ENCODE data around the gene SCN5A. TPM values are rescaled to one million over a fixed set of nuclear protein-coding genes. Genes with fewer than 3 reads are reported as not detected.

Gene SCN5A
- total and polyA plus RNA-seq, 2 of the 8 experiments (the other 6 are each of a cell fraction or from before 2014, with no cell fraction given) = 4.8 to 11.4 TPM

DNA sequence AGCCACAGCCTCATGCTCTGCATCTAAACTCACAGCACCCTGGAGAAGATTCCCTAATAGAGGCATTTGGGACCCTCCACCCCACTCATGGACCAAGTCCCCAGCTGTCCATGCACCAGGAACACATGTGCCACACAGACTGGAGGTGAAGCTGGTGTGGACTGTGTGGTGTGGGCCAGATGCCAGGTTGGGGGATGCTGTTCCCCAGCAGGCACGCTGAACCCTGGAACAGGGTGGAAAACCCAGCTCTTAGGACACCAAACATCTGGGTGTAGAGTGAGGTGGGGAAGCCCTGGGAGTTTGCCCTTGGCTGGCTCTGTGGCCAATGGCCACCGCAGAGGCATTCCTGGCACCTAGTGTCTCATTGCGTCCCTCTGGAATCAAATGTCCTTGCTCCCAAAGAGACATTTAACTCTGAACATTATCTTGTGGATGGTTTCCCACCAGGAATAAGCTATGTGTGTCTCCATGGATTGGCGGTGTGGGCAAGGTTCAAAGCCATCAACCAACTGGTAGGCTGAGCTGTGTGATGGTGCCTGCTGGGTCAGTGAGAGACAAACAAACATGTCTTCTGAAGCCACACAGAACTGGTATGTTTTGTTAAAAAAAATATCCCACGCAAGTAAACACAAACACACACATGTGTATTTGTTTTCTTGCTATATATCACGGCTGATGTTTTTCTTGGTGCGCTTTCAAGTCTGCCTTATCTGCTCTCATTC lies 88.3 kb downstream of the SCN5A start:
- Histone ChIP-seq H3K4me1 (replicated peaks in 1 of 4; ENCODE audit: control insufficient read depth in 3 of 4, insufficient read depth in 4 of 4, low read length in 3 of 4) (no peaks in the 10 kb centered on the region), H2BK5ac (ENCODE audit: low read depth, low read length) (no peak overlapping the region), H2AK5ac (ENCODE audit: low read depth, low read length) (no peak overlapping the region), H4K91ac (replicated peaks; ENCODE audit: insufficient read length, low read length) (no peak overlapping the region), H3K27ac (ENCODE audit: low read depth, low read length) (no peak overlapping the region), H3K27me3 (replicated peaks in 1 of 4; ENCODE audit: control insufficient read depth in 3 of 4, extremely low read depth in 1 of 4, insufficient read depth in 3 of 4, low read length in 3 of 4) (no peaks in the 10 kb centered on the region), H3K9ac (replicated peaks in 1 of 4; ENCODE audit: extremely low read depth in 1 of 4, low read depth in 3 of 4, low read length in 3 of 4) (no peak overlapping the region), H2BK20ac (ENCODE audit: low read length) (no peak overlapping the region), H2BK12ac (ENCODE audit: low read depth, low read length) (no peak overlapping the region), H4K20me1 (replicated peaks in 1 of 2; ENCODE audit: control insufficient read depth in 1 of 2, insufficient read depth in 2 of 2, low read length in 2 of 2) (no peaks in the 10 kb centered on the region), H2AFZ (ENCODE audit: low read length) (no peak overlapping the region), H4K5ac (ENCODE audit: insufficient read length, low read depth, low read length) (no peak overlapping the region), H3K14ac (ENCODE audit: insufficient read length) (no peak overlapping the region), H3K36me3 (ENCODE audit: control insufficient read depth in 2 of 4, insufficient read depth in 4 of 4, low read length in 3 of 4) (no peaks in the 10 kb centered on the region), H3K4ac (replicated peaks; ENCODE audit: insufficient read length, low read depth, low read length) (no peak overlapping the region), H4K8ac (ENCODE audit: extremely low read depth, insufficient read depth, low read length) (no peak overlapping the region; the same call in 1 of the 2 replicates), H2BK15ac (ENCODE audit: low read length) (no peak overlapping the region), H3K23ac (ENCODE audit: insufficient read length) (no peak overlapping the region), H3K9me3 (ENCODE audit: insufficient read depth in 2 of 2, low read depth in 1 of 2, low read length in 1 of 2) (no peaks in the 10 kb centered on the region), H3K79me1 (ENCODE audit: low read depth, low read length) (no peaks in the 10 kb centered on the region), H2BK120ac (replicated peaks; ENCODE audit: low read depth, low read length) (no peak overlapping the region), H3K79me2 (ENCODE audit: control insufficient read depth in 1 of 2, insufficient read depth in 2 of 2, low read length in 2 of 2) (no peaks in the 10 kb centered on the region), H3K23me2 (ENCODE audit: low read depth, low read length) (no peaks in the 10 kb centered on the region), H3K56ac (replicated peaks; ENCODE audit: insufficient read length, low read depth, low read length) (no peak overlapping the region), H3K18ac (ENCODE audit: extremely low read depth, low read length) (no peak overlapping the region), H3K4me3 (ENCODE audit: extremely low read depth in 1 of 4, insufficient read depth in 2 of 4, low read depth in 3 of 4, low read length in 4 of 4) (no peak overlapping the region), H3K4me2 (ENCODE audit: insufficient read depth in 1 of 2, low read depth in 2 of 2, low read length in 2 of 2) (no peak overlapping the region)
- FAIRE-seq (no peak), DNase-seq (ENCODE audit: low read depth in 1 of 2, low spot score in 2 of 2) (no peak)
- CTCF ChIA-PET (ENCODE audit: partially characterized antibody) = interaction anchor here (0.7 to 4.1 kb wide), 17 partner anchors 13 to 162 kb away, joined by 3 to 16 read pairs (median 4); no protein-coding TSS in a partner anchor
- WGBS, 2 experiments (ENCODE audit: extremely low coverage in 1 of 2, insufficient coverage in 1 of 2, insufficient read length in 1 of 2, insufficient replicate concordance in 2 of 2, low coverage in 1 of 2, low lambda C conversion rate in 2 of 2, missing lambda C conversion rate in 1 of 2) = 91% methylated on average over 7 of the region's 7 CpGs; no CpG with 5 or more reads in 1 of the 2 experiments
- POLR2A ChIA-PET (ENCODE audit: partially characterized antibody) = no interaction called here
- no peak for TF ChIP-seq NRF1 (IDR thresholded peaks at IDR 0.05; ENCODE audit: low read depth, low read length)
- no peak for TF ChIP-seq HDAC6 (IDR thresholded peaks at IDR 0.05; ENCODE audit: low read depth, low read length)
- no peak for TF ChIP-seq CHD2 (IDR thresholded peaks at IDR 0.05; ENCODE audit: low read length)
- TF ChIP-seq KDM5A (IDR thresholded peaks at IDR 0.05; ENCODE audit: low read length) = no peak
- TF ChIP-seq ASH2L (IDR thresholded peaks at IDR 0.05; ENCODE audit: low read length) = no peak
- TF ChIP-seq SRF (IDR thresholded peaks at IDR 0.05; ENCODE audit: low read depth, low read length) = no peak
- TF ChIP-seq KDM4A (IDR thresholded peaks at IDR 0.05; ENCODE audit: low read depth, low read length, severe bottlenecking) = no peak
- TF ChIP-seq POLR2AphosphoS5 (IDR thresholded peaks at IDR 0.05; ENCODE audit: low read depth, low read length) = no peak
- no peak for TF ChIP-seq SUZ12 (IDR thresholded peaks at IDR 0.05; ENCODE audit: low read length)
- no peak for TF ChIP-seq GABPA (IDR thresholded peaks at IDR 0.05; ENCODE audit: borderline replicate concordance, insufficient read depth, low read length)
- TF ChIP-seq POLR2A (IDR thresholded peaks at IDR 0.05; ENCODE audit: control extremely low read depth in 1 of 2, low read depth in 2 of 2, low read length in 2 of 2) = no peak
- TF ChIP-seq EGR1 (IDR thresholded peaks at IDR 0.05; ENCODE audit: borderline replicate concordance, low read depth, low read length) = no peak
- TF ChIP-seq, protein P1, sequence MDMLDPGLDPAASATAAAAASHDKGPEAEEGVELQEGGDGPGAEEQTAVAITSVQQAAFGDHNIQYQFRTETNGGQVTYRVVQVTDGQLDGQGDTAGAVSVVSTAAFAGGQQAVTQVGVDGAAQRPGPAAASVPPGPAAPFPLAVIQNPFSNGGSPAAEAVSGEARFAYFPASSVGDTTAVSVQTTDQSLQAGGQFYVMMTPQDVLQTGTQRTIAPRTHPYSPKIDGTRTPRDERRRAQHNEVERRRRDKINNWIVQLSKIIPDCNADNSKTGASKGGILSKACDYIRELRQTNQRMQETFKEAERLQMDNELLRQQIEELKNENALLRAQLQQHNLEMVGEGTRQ (IDR thresholded peaks at IDR 0.05; ENCODE audit: low read length) = no peak
